ENCODE results near the gene AQP2. TPM values are rescaled to one million over a fixed set of nuclear protein-coding genes. Genes with fewer than 3 reads are reported as not detected.

AQP2 gene
- total RNA-seq, 1 donor from 2014 or later: not detected

GRCh38 chr12:49953151-49953550, 2.6 kb downstream of the AQP2 start:
- peak; percentile 49 for ATAC-seq
- Histone ChIP-seq H3K4me3 (no peak overlapping the region), H3K27me3 (peaks cover 38% of the 10 kb centered on the region), H3K4me1 (peaks cover 15% of the 10 kb centered on the region), H3K27ac (no peak overlapping the region), H3K36me3 (no peaks in the 10 kb centered on the region), H3K9me3 (no peaks in the 10 kb centered on the region)
- intact Hi-C loops (cut with DNase I): no loop called here
- peak; percentile 67 for DNase-seq
- TF ChIP-seq, protein P1, sequence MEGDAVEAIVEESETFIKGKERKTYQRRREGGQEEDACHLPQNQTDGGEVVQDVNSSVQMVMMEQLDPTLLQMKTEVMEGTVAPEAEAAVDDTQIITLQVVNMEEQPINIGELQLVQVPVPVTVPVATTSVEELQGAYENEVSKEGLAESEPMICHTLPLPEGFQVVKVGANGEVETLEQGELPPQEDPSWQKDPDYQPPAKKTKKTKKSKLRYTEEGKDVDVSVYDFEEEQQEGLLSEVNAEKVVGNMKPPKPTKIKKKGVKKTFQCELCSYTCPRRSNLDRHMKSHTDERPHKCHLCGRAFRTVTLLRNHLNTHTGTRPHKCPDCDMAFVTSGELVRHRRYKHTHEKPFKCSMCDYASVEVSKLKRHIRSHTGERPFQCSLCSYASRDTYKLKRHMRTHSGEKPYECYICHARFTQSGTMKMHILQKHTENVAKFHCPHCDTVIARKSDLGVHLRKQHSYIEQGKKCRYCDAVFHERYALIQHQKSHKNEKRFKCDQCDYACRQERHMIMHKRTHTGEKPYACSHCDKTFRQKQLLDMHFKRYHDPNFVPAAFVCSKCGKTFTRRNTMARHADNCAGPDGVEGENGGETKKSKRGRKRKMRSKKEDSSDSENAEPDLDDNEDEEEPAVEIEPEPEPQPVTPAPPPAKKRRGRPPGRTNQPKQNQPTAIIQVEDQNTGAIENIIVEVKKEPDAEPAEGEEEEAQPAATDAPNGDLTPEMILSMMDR (IDR thresholded peaks at IDR 0.05): no peak

DNA sequence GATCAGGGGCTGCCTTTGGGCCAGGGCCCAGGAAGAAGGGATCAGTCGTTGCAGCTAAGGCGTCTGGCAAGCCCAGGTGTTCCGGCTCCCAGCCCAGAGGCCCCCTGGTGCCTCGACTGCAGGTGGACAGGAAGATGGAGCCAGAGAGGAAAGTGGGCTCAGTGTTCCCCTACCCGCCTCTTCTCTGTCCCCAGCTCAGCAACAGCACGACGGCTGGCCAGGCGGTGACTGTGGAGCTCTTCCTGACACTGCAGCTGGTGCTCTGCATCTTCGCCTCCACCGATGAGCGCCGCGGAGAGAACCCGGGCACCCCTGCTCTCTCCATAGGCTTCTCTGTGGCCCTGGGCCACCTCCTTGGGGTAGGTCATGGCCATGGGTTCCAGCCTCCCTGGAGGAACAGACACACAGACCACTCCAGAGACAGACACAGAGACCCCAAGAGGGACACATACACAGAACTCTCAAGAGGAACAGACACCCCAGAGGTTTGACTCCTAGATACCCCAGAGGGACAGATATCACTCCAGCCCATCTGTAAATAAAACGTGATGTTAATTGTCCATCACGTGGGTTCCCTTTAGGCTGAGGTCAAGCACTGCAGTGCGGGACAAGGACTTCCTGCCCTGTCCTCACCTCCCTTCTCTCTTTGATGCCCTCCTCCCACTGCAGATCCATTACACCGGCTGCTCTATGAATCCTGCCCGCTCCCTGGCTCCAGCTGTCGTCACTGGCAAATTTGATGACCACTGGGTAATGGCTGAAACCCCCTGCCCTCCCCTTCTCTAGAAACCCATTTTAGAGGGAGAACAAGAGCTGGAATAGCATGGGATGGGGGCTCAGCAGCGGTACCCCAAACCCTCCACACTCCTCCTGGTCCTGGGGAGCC, 3.7 kb downstream of the AQP2 start:
- no peak overlapping the region for H3K27ac ChIP-seq
- peak; percentile 63 for DNase-seq
- TF ChIP-seq, protein P1 (IDR thresholded peaks at IDR 0.05): no peak
- no peak for ATAC-seq
- peaks cover 45% of the 10 kb centered on the region for H3K27me3 ChIP-seq
- no peak overlapping the region for H3K4me3 ChIP-seq
- H3K36me3 ChIP-seq: no peaks in the 10 kb centered on the region
- H3K9me3 ChIP-seq: no peaks in the 10 kb centered on the region
- H3K4me1 ChIP-seq: peaks cover 15% of the 10 kb centered on the region
- intact Hi-C loops (cut with DNase I): no loop called here

DNA sequence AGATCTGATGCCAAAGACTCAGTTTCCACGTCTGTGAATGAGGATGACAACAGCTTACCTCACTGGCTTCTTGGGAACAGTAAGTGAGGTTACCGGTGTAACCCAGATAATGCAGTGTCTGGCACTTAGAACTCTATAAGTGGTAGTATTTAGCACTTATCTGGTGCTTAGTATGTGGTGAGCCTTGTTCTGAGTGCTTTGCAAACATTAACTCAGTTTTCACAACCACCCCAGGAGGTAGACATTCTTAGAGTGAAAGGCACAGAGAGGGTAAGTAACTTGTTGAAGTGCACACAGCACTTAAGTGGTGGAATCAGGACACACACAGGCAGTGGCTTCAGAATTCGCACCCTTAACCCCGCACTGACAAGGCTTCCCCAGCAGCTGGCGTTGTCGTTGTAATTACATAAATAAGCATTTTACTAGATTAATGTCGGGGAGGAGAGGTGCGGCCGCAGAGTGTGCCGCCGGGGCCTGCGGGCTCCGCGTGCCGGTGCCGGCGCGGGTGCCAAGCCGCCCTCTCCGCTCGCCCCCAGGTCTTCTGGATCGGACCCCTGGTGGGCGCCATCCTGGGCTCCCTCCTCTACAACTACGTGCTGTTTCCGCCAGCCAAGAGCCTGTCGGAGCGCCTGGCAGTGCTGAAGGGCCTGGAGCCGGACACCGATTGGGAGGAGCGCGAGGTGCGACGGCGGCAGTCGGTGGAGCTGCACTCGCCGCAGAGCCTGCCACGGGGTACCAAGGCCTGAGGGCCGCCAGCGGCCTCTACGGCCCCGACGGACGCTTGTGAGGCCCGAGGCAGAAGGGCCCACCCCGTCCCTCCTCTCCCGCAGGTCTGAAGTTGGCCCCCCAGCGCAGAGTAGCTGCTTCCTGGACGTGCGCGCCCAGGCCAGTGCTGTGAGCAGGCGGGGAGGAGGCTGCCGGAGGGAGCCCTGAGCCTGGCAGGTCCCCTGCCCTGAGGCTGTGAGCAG, 4.6 kb downstream of the AQP2 start:
- peaks cover 54% of the 10 kb centered on the region for H3K27me3 ChIP-seq
- H3K4me3 ChIP-seq: no peak overlapping the region
- DNase-seq: peak; percentile 65

GRCh38 chr12:49955899-49956662, 5.5 kb downstream of the AQP2 start:
- peaks cover 64% of the 10 kb centered on the region for H3K27me3 ChIP-seq
- H3K36me3 ChIP-seq: no peaks in the 10 kb centered on the region
- ATAC-seq: no peak
- peaks cover 23% of the 10 kb centered on the region for H3K4me1 ChIP-seq
- H3K4me3 ChIP-seq: no peak overlapping the region
- TF ChIP-seq, protein P1 (IDR thresholded peaks at IDR 0.05): no peak
- no peak overlapping the region for H3K27ac ChIP-seq
- intact Hi-C loops (cut with DNase I): no loop called here
- no peak for DNase-seq
- H3K9me3 ChIP-seq: no peaks in the 10 kb centered on the region

More for the DNA sequence above, 4.6 kb downstream of the AQP2 start:
- TF ChIP-seq, protein P1 (IDR thresholded peaks at IDR 0.05): no peak
- no peaks in the 10 kb centered on the region for H3K36me3 ChIP-seq
- peaks cover 21% of the 10 kb centered on the region for H3K4me1 ChIP-seq
- peak; percentile 67 for ATAC-seq
- H3K9me3 ChIP-seq: no peaks in the 10 kb centered on the region
- no peak overlapping the region for H3K27ac ChIP-seq
- intact Hi-C loops (cut with DNase I): no loop called here
